ENCODE results near the gene TRIO. TPM values are rescaled to one million over a fixed set of nuclear protein-coding genes. Genes with fewer than 3 reads are reported as not detected.

Gene TRIO
- total RNA-seq, 1 experiment from 2014 or later, result 136 TPM

- CTCF ChIA-PET, result interaction anchor here (0.6 kb wide), 1 partner anchor 97 kb away, joined by 6 read pairs; no protein-coding TSS in a partner anchor
- H3K4me1 Mint-ChIP-seq (ENCODE audit: insufficient read depth, unreplicated experiment), result no peaks in the 10 kb centered on the region
- TF ChIP-seq CTCF (IDR thresholded peaks at IDR 0.05; ENCODE audit: unreplicated experiment), result no peak
- peaks cover 12% of the 10 kb centered on the region for H3K9me3 Mint-ChIP-seq (ENCODE audit: unreplicated experiment)
- no TSS peak for BruUV-seq (replicated peaks)
- no peak overlapping the region for H3K4me3 Mint-ChIP-seq (ENCODE audit: unreplicated experiment)
- POLR2A ChIA-PET, result interaction anchor here (0.6 kb wide), 1 partner anchor 45 kb away, joined by 3 read pairs; no protein-coding TSS in a partner anchor
- DNase-seq (ENCODE audit: unreplicated experiment), result no peak
- intact Hi-C loops (cut with micrococcal nuclease), result no loop called here
- no peaks in the 10 kb centered on the region for H3K36me3 Mint-ChIP-seq (ENCODE audit: insufficient read depth, unreplicated experiment)
- H3K27ac Mint-ChIP-seq (ENCODE audit: low read depth, unreplicated experiment), result no peak overlapping the region
- peaks cover under 1% of the 10 kb centered on the region for H3K27me3 Mint-ChIP-seq (ENCODE audit: insufficient read depth, unreplicated experiment)
Observed at GRCh38 chr5:14534773-14535172, 391.6 kb downstream of the TRIO start.

GRCh38 chr5:14545308-14545707, 402.2 kb downstream of the TRIO start:
- Mint-ChIP-seq H3K27me3 (ENCODE audit: insufficient read depth, unreplicated experiment) (peaks cover 33% of the 10 kb centered on the region), H3K36me3 (ENCODE audit: insufficient read depth, unreplicated experiment) (no peaks in the 10 kb centered on the region), H3K9me3 (ENCODE audit: unreplicated experiment) (peaks cover 11% of the 10 kb centered on the region), H3K27ac (ENCODE audit: low read depth, unreplicated experiment) (no peak overlapping the region), H3K4me1 (ENCODE audit: insufficient read depth, unreplicated experiment) (no peaks in the 10 kb centered on the region), H3K4me3 (ENCODE audit: unreplicated experiment) (no peak overlapping the region)
- intact Hi-C loops (cut with micrococcal nuclease), result no loop called here
- BruUV-seq (replicated peaks), result no TSS peak
- ChIA-PET CTCF (no interaction called here), POLR2A (no interaction called here)
- TF ChIP-seq CTCF (IDR thresholded peaks at IDR 0.05; ENCODE audit: unreplicated experiment), result no peak
- no peak for DNase-seq (ENCODE audit: unreplicated experiment)

- ChIA-PET CTCF (no interaction called here), POLR2A (no interaction called here)
- intact Hi-C loops (cut with micrococcal nuclease), result no loop called here
- Mint-ChIP-seq H3K4me1 (ENCODE audit: insufficient read depth, unreplicated experiment) (no peaks in the 10 kb centered on the region), H3K4me3 (ENCODE audit: unreplicated experiment) (no peak overlapping the region), H3K27me3 (ENCODE audit: insufficient read depth, unreplicated experiment) (peaks cover 34% of the 10 kb centered on the region), H3K9me3 (ENCODE audit: unreplicated experiment) (peaks cover 11% of the 10 kb centered on the region), H3K27ac (ENCODE audit: low read depth, unreplicated experiment) (no peak overlapping the region), H3K36me3 (ENCODE audit: insufficient read depth, unreplicated experiment) (no peaks in the 10 kb centered on the region)
- no peak for TF ChIP-seq CTCF (IDR thresholded peaks at IDR 0.05; ENCODE audit: unreplicated experiment)
- no TSS peak for BruUV-seq (replicated peaks)
- DNase-seq (ENCODE audit: unreplicated experiment), result no peak
Observed at GRCh38 chr5:14545862-14546261, 402.7 kb downstream of the TRIO start.

GRCh38 chr5:14547666-14548065, 404.5 kb downstream of the TRIO start:
- peaks cover 39% of the 10 kb centered on the region for H3K27me3 Mint-ChIP-seq (ENCODE audit: insufficient read depth, unreplicated experiment)
- intact Hi-C loops (cut with micrococcal nuclease), result no loop called here
- no peaks in the 10 kb centered on the region for H3K9me3 Mint-ChIP-seq (ENCODE audit: unreplicated experiment)
- no peaks in the 10 kb centered on the region for H3K4me1 Mint-ChIP-seq (ENCODE audit: insufficient read depth, unreplicated experiment)
- no peak for TF ChIP-seq CTCF (IDR thresholded peaks at IDR 0.05; ENCODE audit: unreplicated experiment)
- ChIA-PET POLR2A (no interaction called here), CTCF (interaction anchor here (0.6 to 1.0 kb wide), 2 partner anchors 92 to 669 kb away, joined by 3 to 5 read pairs; no protein-coding TSS in a partner anchor)
- no TSS peak for BruUV-seq (replicated peaks)
- H3K4me3 Mint-ChIP-seq (ENCODE audit: unreplicated experiment), result no peak overlapping the region
- no peak overlapping the region for H3K27ac Mint-ChIP-seq (ENCODE audit: low read depth, unreplicated experiment)
- DNase-seq (ENCODE audit: unreplicated experiment), result no peak
- H3K36me3 Mint-ChIP-seq (ENCODE audit: insufficient read depth, unreplicated experiment), result no peaks in the 10 kb centered on the region

Measured in MCF 10A (cell line).